Nasal cavity respiratory epithelium epithelial cell of viscerocranial mucosa (primary cell): ENCODE results near the gene YBEY. TPM values are rescaled to one million over a fixed set of nuclear protein-coding genes. Genes with fewer than 3 reads are reported as not detected.

ENCODE experiments used
- total RNA-seq: library from RNA; depleted of rRNA; stranded (reverse); fragments of >200 nt; gene quantifications from 2 replicates; pipeline ENCODE4 v1.2.3, GENCODE V29; 2014

Gene YBEY, protein sequence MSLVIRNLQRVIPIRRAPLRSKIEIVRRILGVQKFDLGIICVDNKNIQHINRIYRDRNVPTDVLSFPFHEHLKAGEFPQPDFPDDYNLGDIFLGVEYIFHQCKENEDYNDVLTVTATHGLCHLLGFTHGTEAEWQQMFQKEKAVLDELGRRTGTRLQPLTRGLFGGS
- total RNA-seq, result 6.9 and 17.1 TPM in 2 replicates

DNA sequence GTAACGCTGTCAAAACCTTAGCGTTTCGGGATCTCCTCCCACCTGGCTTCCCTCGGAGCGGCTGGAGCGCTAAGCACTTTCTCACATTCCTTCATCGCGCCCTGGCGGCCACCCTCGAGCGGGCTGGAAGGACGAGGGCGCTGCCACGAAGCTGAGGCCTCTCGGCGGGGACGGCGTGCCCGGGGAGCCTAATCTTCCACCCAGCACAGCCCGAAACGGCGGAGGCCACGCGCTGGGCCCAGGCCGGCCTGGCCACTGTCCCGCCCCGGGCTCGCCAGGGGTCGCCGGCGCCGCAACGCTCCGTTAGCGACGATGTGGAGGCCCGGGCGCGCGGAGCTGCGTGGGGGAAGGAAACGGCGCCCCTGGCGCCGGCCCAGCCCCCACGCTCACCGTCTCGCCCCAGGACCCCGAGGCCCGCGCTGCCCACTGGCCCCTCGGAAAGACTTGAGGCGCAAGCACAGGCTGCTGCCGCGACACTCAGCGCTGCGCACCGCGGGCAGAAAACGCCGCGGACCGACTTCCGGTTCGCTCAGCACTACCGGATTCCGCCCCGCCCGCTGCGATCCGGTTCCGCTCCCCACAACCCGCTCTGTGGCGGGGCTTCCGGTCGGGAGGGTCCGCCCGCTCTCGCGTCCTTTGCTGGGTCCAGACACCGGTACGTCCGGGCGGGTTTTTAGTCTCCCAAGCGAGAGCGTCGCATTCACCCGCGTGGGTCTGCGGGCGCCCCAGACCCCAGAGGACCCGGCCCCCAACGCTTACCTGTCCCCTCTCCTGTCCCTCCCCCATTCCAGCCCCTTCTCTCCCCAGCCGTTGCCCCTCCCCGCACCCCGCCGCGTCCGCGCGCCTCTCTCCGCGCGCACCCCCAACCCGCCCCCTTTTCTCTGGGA, at the start of gene YBEY:
Gene YBEY (plus strand): TSS at position 582 of the 887 bp plus-strand sequence. CDS start 572 bp downstream, outside the sequence.

DNA sequence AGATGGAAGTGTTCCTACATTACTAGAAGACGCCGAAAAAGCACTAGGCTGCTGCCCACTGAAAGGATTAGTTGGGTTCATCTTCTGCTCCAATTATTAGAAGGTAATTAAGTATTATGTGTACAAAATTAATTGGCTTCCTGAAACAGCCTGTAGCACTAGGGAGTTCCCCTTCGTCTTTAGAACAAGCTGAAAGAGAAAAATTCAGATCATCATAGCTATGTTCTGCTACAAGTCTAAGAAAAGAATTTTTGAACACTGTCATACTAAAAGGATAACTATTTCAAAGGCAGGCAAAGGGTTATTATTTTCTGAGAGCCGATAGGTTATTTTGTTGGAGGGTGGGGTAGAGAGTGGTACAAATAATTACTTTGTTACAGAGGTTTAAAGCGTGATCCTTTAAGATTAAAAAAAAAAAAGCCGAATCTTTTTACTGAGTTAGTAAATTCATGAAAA, 908 bp upstream of the YBEY start, which contains the start of gene MCM3AP:
Gene MCM3AP (minus strand): TSS at position 406 of the 456 bp plus-strand sequence. CDS start 325 bp downstream, at position 81.

DNA sequence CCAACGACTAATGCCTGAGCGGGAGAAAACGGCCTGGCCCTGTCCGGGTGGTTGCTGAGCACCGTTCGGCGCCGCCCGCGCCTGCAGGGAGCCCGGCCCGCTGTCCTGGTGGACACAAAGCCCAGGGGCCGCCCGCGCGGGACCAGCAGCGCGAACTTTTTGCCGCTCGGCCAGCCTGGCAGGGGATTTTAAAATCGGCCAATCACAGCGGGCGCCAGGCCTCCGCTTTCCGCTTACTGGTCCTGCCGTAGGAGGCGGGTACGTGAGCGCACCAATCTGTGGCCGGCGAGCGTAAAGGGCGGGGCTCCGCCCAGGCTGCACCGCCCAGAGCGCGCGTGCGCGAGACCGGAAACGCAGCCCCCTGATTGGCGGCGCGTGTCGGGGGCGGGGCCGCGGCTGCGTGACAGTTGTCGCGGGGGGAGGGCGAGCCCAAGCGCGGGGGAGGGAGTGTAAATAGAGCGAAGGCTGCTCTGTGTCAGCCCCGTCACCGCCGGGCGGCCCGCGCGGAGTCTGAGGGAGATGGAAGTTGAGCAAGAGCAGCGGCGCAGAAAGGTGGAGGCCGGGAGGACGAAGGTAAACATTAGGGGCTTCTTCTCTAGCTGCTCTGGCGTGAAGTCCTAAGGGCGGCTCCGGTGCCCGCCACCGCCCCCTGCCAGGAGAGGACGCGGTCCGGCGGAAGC, 37.7 kb downstream of the YBEY start, which contains the start of the genes C21orf58 and PCNT:
Gene C21orf58 (minus strand): TSS at position 161 of the 680 bp plus-strand sequence. CDS start 1,132 bp downstream, outside the sequence.
Gene PCNT (plus strand): TSS at position 447 of the 680 bp plus-strand sequence. CDS start 73 bp downstream, at position 520.

Other genes starting within 250 kb of the YBEY start
- gene COL6A2, start 188.2 kb upstream of the YBEY start, total RNA-seq, result 0.34 and 0.64 TPM in 2 replicates
- 0.14 TPM in 1 of 2 replicates, not detected in the other for gene FTCD, start 130.8 kb upstream of the YBEY start, total RNA-seq
- gene SPATC1L, start 101.9 kb upstream of the YBEY start, total RNA-seq, result 6.6 TPM in 1 of 2 replicates, not detected in the other
- gene LSS, start 57.6 kb upstream of the YBEY start, total RNA-seq, result 36.6 and 66.9 TPM in 2 replicates
- 90.7 and 91.9 TPM in 2 replicates for gene MCM3AP, start 731 bp upstream of the YBEY start, total RNA-seq
- 0.68 and 1.2 TPM in 2 replicates for gene C21orf58, start 37.5 kb downstream of the YBEY start, total RNA-seq
- gene PCNT, start 37.8 kb downstream of the YBEY start, total RNA-seq, result 12.6 and 25.5 TPM in 2 replicates
- 25.6 and 34.5 TPM in 2 replicates for gene DIP2A, start 172.5 kb downstream of the YBEY start, total RNA-seq